Measurements from ENCODE around the gene SLC25A23.

Gene SLC25A23

GRCh38 chr19:6425732-6426620 is 33.6 kb downstream of the SLC25A23 start:
- DNase-seq (ENCODE audit: low spot score) = no peak
- CTCF ChIA-PET = no interaction called here
- TF ChIP-seq, protein P1, sequence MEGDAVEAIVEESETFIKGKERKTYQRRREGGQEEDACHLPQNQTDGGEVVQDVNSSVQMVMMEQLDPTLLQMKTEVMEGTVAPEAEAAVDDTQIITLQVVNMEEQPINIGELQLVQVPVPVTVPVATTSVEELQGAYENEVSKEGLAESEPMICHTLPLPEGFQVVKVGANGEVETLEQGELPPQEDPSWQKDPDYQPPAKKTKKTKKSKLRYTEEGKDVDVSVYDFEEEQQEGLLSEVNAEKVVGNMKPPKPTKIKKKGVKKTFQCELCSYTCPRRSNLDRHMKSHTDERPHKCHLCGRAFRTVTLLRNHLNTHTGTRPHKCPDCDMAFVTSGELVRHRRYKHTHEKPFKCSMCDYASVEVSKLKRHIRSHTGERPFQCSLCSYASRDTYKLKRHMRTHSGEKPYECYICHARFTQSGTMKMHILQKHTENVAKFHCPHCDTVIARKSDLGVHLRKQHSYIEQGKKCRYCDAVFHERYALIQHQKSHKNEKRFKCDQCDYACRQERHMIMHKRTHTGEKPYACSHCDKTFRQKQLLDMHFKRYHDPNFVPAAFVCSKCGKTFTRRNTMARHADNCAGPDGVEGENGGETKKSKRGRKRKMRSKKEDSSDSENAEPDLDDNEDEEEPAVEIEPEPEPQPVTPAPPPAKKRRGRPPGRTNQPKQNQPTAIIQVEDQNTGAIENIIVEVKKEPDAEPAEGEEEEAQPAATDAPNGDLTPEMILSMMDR (conservative IDR thresholded peaks at IDR 0.05; ENCODE audit: low read depth) = no peak
- H3K27ac ChIP-seq = peak overlapping the region; percentile 83
- POLR2A ChIA-PET (ENCODE audit: low non-redundant PET) = no interaction called here

DNA sequence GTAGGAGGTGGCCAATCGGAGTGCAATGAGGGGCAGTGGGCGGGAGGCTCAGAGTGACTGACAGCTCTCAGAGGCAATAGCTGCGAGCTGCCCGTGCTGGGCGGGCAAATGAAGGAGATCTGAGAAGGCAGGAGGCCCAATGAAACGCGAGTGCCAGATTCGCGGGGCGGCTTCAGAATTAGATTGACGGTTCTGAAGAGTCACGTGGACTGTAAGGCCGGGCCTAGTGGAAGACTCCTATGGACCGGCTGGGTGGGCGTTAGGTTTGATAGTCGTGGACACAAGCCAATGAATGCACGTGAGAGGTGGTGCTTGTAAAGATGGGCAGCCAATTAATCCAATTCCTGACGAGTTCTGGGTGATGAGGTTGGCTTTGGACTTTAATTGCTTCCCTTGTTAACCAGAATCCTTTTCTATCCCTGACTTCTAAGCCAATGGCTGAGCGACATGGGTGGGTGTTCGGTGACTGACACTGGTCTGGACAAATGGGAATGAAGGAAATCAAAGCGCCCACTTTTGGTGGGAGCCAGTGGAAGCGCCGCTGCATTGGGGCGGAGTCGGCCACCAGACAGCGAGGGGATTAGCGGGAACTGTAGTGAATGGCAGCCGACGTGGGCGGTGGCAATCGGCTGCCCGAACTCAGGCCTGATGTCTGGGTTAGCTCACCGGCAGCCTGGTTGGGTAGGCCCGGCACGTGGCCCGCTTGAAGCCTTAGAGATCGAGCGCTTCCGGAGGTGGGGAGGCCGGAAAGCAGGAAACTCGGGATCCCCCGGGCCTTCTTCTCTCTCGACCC is 34.5 kb downstream of the SLC25A23 start:
- peak overlapping the region; percentile 83 for H3K27ac ChIP-seq
- TF ChIP-seq, protein P1 (conservative IDR thresholded peaks at IDR 0.05; ENCODE audit: low read depth) = no peak
- peak; percentile 100 for DNase-seq (ENCODE audit: low spot score)
- POLR2A ChIA-PET (ENCODE audit: low non-redundant PET) = no interaction called here
- CTCF ChIA-PET = no interaction called here

GRCh38 chr19:6424195-6424938 is 35.2 kb downstream of the SLC25A23 start, which contains the start of gene KHSRP:
KHSRP (minus strand) TSS chr19:6424811; CDS start chr19:6424701, 110 bp downstream.
- CTCF ChIA-PET = no interaction called here

DNA sequence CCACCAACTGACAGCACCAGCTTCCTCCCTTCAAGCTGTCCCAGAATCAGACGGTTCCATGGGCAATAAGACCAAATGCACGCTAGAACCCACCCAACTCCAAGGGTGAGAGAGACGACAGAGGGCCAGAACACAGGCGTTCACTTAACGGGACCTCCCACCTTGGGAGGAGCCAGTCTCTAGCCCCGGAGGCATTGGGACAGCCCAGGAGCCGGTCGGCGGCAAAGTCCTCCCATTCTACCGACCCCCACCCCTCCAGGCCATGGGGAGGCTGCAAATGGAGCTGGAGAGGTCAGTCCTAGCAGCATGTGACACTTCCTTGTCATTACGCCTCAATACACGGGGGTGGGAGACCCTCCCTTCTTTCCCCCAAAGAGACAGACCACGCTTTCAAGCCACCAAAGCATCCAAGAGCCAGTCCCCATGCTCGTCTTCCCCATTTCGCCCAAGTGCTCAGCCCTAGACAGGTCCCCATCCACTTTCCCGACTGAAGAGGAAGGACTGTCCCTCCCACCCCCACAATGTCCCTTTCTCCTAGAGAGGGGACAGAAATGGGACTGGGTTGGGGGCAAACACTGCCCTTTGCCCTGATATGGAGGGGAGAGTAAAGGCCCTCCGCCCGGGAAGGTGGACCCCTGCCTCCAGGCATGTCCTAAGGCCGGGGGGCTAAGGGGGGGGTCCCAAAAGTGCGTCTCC is 35.9 kb downstream of the SLC25A23 start:
- ChIA-PET POLR2A (ENCODE audit: low non-redundant PET) (no interaction called here), CTCF (no interaction called here)
- peak overlapping the region; percentile 83 for H3K27ac ChIP-seq
- TF ChIP-seq, protein P1 (conservative IDR thresholded peaks at IDR 0.05; ENCODE audit: low read depth) = no peak
- DNase-seq (ENCODE audit: low spot score) = peak; percentile 63

More at GRCh38 chr19:6424195-6424938, 35.2 kb downstream of the SLC25A23 start, which contains the start of gene KHSRP:
- DNase-seq (ENCODE audit: low spot score) = peak; percentile 37
- POLR2A ChIA-PET (ENCODE audit: low non-redundant PET) = no interaction called here
- peak within 1 kb of the TSS; percentile 83 for H3K27ac ChIP-seq
- TF ChIP-seq, protein P1 (conservative IDR thresholded peaks at IDR 0.05; ENCODE audit: low read depth) = no peak

- TF ChIP-seq, protein P1 (conservative IDR thresholded peaks at IDR 0.05; ENCODE audit: low read depth) = no peak
- DNase-seq (ENCODE audit: low spot score) = no peak
- CTCF ChIA-PET = no interaction called here
- H3K27ac ChIP-seq = peak overlapping the region; percentile 20
- POLR2A ChIA-PET (ENCODE audit: low non-redundant PET) = interaction anchor here (0.6 to 1.1 kb wide), 3 partner anchors 48 to 873 kb away, joined by 4 to 6 read pairs (median 4); no protein-coding TSS in a partner anchor
Measured at GRCh38 chr19:6421075-6422014, 38.2 kb downstream of the SLC25A23 start.
